HG03442 (cell line): ENCODE measurements around the gene URGCP.

ENCODE experiments used
- ATAC-seq: cut with Tn5 transposase; IDR thresholded peaks from one replicate; pipeline ENCODE4 v1.9.1; 2021; ENCODE audit warnings: mild to moderate bottlenecking, moderate library complexity; ENCODE audit not compliant: unreplicated experiment

Gene URGCP, protein sequence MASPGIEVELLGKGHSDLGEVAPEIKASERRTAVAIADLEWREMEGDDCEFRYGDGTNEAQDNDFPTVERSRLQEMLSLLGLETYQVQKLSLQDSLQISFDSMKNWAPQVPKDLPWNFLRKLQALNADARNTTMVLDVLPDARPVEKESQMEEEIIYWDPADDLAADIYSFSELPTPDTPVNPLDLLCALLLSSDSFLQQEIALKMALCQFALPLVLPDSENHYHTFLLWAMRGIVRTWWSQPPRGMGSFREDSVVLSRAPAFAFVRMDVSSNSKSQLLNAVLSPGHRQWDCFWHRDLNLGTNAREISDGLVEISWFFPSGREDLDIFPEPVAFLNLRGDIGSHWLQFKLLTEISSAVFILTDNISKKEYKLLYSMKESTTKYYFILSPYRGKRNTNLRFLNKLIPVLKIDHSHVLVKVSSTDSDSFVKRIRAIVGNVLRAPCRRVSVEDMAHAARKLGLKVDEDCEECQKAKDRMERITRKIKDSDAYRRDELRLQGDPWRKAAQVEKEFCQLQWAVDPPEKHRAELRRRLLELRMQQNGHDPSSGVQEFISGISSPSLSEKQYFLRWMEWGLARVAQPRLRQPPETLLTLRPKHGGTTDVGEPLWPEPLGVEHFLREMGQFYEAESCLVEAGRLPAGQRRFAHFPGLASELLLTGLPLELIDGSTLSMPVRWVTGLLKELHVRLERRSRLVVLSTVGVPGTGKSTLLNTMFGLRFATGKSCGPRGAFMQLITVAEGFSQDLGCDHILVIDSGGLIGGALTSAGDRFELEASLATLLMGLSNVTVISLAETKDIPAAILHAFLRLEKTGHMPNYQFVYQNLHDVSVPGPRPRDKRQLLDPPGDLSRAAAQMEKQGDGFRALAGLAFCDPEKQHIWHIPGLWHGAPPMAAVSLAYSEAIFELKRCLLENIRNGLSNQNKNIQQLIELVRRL

GRCh38 chr7:43906331-43907010 lies at the start of gene URGCP:
URGCP (minus strand) TSS chr7:43906596; CDS start chr7:43906575, 21 bp downstream.
- ATAC-seq, result peak; percentile 68

DNA sequence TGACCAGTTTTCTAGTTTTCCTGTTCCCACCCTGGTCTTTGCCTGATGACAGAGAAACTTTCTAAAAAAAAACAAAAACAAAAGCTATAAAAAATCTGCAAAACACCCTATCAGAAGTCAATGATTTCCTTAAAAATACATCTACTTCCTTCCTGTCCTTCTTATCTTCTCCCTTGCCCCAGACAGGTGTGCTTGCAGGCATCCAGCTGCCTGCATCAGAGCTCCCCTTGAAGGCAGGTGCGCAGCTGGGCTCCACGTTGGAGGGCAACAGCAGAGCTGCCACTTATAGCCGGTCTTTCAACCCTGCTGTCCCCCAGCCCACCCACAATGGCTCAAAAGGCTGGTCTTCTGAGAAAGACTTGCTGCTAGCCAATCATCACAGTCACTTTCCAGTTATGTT lies 49.6 kb upstream of the URGCP start:
- no peak for ATAC-seq

- ATAC-seq, result peak; percentile 81
Measured at GRCh38 chr7:43954524-43955228, 48.3 kb upstream of the URGCP start.

DNA sequence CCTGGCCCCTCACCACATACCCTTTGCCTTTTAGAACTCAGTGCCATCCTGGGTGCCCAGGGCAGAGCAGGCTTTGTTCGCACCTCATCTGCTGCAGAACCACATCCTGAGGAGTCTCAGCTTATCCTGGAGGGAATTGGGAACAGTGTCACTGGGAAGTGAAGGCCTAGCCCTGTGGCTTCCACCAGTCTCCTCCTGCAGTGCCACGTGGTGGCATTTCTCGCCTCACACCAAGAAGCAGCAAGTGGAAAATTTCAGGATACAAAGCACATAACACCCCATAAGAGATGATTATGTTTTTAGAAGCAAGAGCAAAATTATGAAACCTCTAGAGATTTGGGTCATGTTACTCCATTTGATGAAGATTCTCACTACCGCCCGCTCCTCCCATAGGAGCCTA lies 46.7 kb upstream of the URGCP start:
- ATAC-seq, result no peak

- no peak for ATAC-seq
Measured at GRCh38 chr7:43952028-43952427, 45.6 kb upstream of the URGCP start.

DNA sequence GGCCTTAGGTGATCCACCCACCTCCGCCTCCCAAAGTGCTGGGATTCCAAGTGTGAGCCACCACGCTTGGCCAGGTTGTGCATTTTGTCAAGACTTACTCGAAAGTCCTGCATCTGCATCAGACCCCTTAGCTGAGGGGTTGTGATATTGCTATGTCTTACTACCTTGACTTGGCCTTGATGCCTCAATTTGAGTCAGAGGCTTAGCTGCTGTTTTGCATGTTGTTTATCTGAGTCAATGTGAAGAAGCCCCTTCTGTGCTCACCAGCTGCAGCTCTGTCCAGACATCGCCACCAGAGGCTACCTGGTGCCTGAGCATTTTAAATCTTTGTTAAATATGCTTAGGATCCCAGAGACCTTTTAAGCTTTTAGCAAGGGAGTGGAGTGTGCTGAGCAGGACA lies 37.9 kb upstream of the URGCP start:
- peak; percentile 72 for ATAC-seq

- ATAC-seq, result no peak
Measured at GRCh38 chr7:43943417-43944187, 37.2 kb upstream of the URGCP start.

GRCh38 chr7:43942997-43943396 lies 36.6 kb upstream of the URGCP start:
- no peak for ATAC-seq

- ATAC-seq, result no peak
Measured at GRCh38 chr7:43942250-43942649, 35.9 kb upstream of the URGCP start.

DNA sequence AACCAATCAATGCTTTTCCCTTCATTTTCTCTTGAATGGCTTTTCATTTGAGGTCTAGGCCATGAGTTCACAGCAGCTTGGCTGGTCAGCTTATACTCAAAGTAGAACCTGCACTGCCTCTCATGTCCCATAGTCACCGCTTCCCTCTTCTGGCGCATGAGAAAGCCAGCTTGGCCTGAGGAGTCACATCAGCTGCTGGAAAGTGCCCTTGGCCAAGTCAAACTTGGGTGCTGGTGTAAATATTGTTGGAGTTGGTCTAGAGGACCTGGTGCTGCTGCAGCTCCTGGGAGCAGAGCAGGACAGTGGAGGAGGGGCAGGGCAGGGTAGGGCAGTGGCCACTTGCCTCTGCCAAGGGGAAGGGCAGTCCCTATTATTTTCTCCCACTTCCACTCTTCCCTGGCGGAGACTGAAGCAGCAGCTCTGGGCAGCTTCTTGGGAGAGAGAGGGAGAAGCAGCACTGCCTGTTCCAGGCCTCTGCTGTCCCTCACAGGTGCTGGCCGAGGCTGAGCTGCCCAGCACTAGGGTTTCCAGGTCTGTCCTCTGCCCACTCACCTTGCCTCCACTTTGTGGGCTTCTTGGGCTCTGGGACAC lies 32.6 kb upstream of the URGCP start:
- no peak for ATAC-seq

DNA sequence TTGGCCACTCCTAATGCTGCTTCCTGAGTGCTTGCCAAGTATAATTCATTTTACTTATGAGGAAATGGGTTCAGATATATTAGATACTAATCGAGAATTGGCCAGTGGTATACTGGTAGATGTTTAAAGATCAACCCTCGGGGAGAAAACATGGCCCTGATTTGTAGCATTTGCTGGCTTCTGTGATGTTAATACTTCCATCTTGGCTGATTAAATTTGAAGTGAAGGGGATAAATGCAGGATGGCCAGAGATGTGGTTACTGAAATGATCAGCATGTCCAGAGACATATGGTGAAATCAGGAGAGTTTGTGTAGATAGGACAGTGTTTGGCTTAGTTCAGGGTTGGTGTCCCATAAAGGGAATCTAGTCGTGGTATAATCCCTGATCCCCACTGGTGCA lies 31.0 kb upstream of the URGCP start:
- no peak for ATAC-seq

DNA sequence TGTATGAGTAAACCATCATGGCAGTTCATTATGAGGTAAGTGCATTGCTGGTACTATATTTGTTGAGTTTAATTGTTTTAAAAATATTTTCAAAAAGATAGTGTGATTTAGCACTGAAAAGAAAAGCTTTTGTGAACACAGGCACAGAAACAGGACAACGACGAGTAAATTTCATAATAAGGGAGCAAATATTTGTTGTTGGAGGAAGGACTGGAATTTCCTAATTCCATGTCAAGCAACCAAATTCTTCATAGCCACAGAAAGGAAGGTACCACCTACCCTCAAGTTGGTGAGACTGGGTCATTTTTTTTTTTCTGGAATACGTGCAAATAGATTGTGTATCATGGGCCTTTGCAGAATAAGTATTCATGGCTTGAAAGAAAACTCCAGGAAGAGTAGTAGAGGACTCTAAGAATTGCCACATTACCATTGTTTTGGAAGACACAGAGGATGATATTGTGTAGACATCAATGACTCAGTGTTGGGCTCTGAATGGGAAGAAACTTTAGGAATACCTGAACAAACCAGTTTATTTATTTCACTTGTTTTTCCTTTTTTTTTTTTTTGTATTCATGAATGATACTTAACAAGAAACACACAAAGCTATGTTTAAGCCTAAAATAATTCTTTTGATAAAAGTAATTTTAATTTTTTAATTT lies 27.6 kb upstream of the URGCP start:
- ATAC-seq, result no peak

GRCh38 chr7:43931346-43931745 lies 24.9 kb upstream of the URGCP start:
- no peak for ATAC-seq

DNA sequence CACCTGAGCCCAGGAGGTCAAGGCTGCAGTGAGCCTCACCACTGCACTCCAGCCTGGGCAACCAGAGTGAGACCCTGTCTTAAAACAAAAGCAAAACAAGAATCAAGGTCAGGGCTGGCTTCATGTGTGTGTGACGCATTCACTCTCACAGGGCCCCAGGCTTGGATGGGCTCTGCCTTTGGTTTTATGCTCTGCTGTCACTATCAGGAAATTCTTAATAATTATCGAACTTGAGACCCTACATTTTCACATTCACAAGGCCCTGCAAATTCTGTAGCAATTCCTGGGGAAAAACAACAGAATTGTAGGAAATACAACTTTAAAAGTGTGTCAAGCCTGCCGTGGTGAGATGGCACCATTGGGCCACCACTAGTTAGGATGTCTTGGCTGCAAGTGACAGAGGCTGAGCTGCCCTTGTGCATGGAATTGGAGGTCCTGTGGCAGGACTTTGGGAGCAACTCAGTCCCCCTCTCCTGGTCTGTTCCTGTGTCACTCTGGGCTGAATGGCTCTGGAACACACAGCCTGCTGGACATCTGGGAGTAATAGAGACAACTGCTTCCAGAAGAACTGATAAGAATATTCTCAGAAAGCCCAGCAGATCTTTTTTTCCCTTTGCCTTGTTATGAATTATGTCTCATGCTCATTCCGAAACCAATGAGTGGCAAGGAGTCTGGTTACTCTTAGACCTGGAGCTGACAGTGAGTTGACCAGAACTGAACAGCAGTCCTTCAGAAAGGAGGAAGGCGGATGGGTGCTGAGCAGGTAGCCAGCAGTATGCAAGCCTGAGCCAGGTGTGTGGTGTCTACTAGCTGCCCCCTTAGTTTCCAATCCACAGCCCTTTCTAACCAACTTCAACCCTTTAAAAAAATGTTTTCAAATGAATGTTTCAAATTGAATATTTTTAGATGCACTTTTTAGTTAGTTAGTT lies 23.4 kb upstream of the URGCP start:
- ATAC-seq, result no peak

DNA sequence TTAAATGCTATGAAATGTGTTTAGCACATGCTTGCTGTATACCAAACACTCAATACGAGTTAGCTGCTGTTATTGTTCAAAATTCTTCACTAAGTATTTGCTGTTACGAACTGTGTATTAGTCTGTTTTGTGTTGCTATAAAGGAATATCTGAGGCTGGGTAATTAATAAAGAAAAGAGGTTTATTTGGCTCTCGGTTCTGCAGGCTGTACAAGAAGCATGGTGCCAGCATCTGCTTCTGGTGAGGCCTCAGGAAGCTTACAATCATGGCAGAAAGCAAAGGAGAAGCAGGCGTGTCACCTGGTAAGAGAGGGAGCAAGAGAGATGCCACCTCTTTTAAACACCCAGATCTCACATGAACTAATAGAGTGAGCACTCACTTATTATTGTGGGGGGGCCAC lies 21.4 kb upstream of the URGCP start:
- no peak for ATAC-seq

- ATAC-seq, result no peak
Measured at GRCh38 chr7:43926798-43927123, 20.4 kb upstream of the URGCP start.

- peak; percentile 88 for ATAC-seq
Measured at GRCh38 chr7:43925984-43926797, 19.8 kb upstream of the URGCP start, which contains the start of gene UBE2D4. UBE2D4 (plus strand) TSS chr7:43926436; CDS start chr7:43926533, 97 bp downstream.
